H1 (cell line): ENCODE data around the gene DES. TPM values are rescaled to one million over a fixed set of nuclear protein-coding genes. Genes with fewer than 3 reads are reported as not detected.
A peak's percentile ranks its signal among the peaks of the same experiment; 100 is the strongest.

Experiments used
- CTCF ChIA-PET: fragments of 300-600 bp; sonication (Branson Sonifier 250); formaldehyde crosslinking; loops from one replicate; lab custom pipeline; 2021; ENCODE audit not compliant: partially characterized antibody; lab: Charles Lee
- POLR2A ChIA-PET: fragments of 300-600 bp; sonication (Branson Sonifier 250); formaldehyde crosslinking; loops from one replicate; lab custom pipeline; 2021; ENCODE audit warnings: inconsistent platforms; ENCODE audit not compliant: partially characterized antibody; lab: Charles Lee
- DNase-seq, 2 experiments: peaks; one replicate each; pipeline versions ENCODE4 v3.0.0 to v3.0.0-alpha.2; 2010 to 2022; ENCODE audit warnings: low spot score in 2 of 2, low read depth in 1 of 2, mixed read lengths in 1 of 2
- FAIRE-seq: peaks from 2 replicates; lab custom pipeline; 2011; peaks lifted over from hg19 to GRCh38; lab: Jason Lieb, UNC
- H2AFZ ChIP-seq: 2 replicates; pipeline ENCODE4 v1.8.1; 2012; ENCODE audit warnings: low read length, inconsistent platforms
- H2AK5ac ChIP-seq: 2 replicates; pipeline ENCODE4 v1.6.1; 2013; ENCODE audit warnings: low read depth, low read length
- H2BK120ac ChIP-seq: replicated peaks from 2 replicates; pipeline ENCODE3; 2013; ENCODE audit warnings: low read depth, low read length, inconsistent platforms
- H2BK12ac ChIP-seq: 2 replicates; pipeline ENCODE4 v1.6.1; 2013; ENCODE audit warnings: low read depth, low read length
- H2BK15ac ChIP-seq: 2 replicates; pipeline ENCODE4 v1.6.1; 2013; ENCODE audit warnings: low read length
- H2BK20ac ChIP-seq: 2 replicates; pipeline ENCODE4 v1.6.1; 2013; ENCODE audit warnings: low read length
- H2BK5ac ChIP-seq: 2 replicates; pipeline ENCODE4 v1.6.1; 2013; ENCODE audit warnings: low read depth, low read length
- H3K14ac ChIP-seq: 2 replicates; pipeline ENCODE4 v1.6.1; 2013; ENCODE audit warnings: inconsistent platforms; ENCODE audit not compliant: insufficient read length
- H3K18ac ChIP-seq: 2 replicates; pipeline ENCODE4 v1.6.1; 2013; ENCODE audit warnings: low read length; ENCODE audit errors: extremely low read depth
- H3K23ac ChIP-seq: 2 replicates; pipeline ENCODE4 v1.6.1; 2013; ENCODE audit warnings: inconsistent platforms; ENCODE audit not compliant: insufficient read length
- H3K23me2 ChIP-seq: 2 replicates; pipeline ENCODE4 v1.6.1; 2013; ENCODE audit warnings: low read depth, low read length
- H3K27ac ChIP-seq: 2 replicates; pipeline ENCODE4 v1.6.1; 2011; ENCODE audit warnings: low read depth, low read length, inconsistent platforms
- H3K27me3 ChIP-seq, 4 experiments: replicated peaks in 1 of 4; 1 replicate in 1 of 4; 2 replicates in 3 of 4; pipeline versions ENCODE4 v1.6.1 to v1.8.1; 2011 to 2013; ENCODE audit warnings: low read length in 3 of 4, mild to moderate bottlenecking in 3 of 4, inconsistent platforms in 2 of 4, mixed read lengths in 2 of 4, moderate library complexity in 1 of 4; ENCODE audit not compliant: control insufficient read depth in 3 of 4, insufficient read depth in 3 of 4; ENCODE audit errors: extremely low read depth in 1 of 4
- H3K36me3 ChIP-seq, 4 experiments: 2 replicates each; pipeline versions ENCODE4 v1.6.1 to v1.8.1; 2011 to 2013; ENCODE audit warnings: mild to moderate bottlenecking in 4 of 4, low read length in 3 of 4, moderate library complexity in 2 of 4, control low read depth in 1 of 4, inconsistent platforms in 1 of 4; ENCODE audit not compliant: insufficient read depth in 4 of 4, control insufficient read depth in 2 of 4
- H3K4ac ChIP-seq: replicated peaks from 2 replicates; pipeline ENCODE3; 2013; ENCODE audit warnings: low read length, low read depth, mixed read lengths, inconsistent platforms; ENCODE audit not compliant: insufficient read length
- H3K4me1 ChIP-seq, 4 experiments: replicated peaks in 1 of 4; 1 replicate in 1 of 4; 2 replicates in 3 of 4; pipeline versions ENCODE4 v1.6.1 to v1.8.1; 2011 to 2013; ENCODE audit warnings: low read length in 3 of 4, inconsistent platforms in 2 of 4, mixed read lengths in 1 of 4; ENCODE audit not compliant: insufficient read depth in 4 of 4, control insufficient read depth in 3 of 4
- H3K4me2 ChIP-seq, 2 experiments: 2 replicates each; pipeline versions ENCODE4 v1.6.1 to v1.8.1; 2011 to 2013; ENCODE audit warnings: low read depth in 2 of 2, low read length in 2 of 2, control low read depth in 1 of 2, inconsistent platforms in 1 of 2, mild to moderate bottlenecking in 1 of 2; ENCODE audit not compliant: insufficient read depth in 1 of 2
- H3K4me3 ChIP-seq, 4 experiments: fragments of 200-600, 300-600 bp in 1 of 4; sonication (generic), shearing (Covaris generic), sonication (Bioruptor Twin) in 1 of 4; 2 replicates each; pipeline versions ENCODE4 v1.5.1 to v1.8.1; 2011 to 2016; ENCODE audit warnings: low read length in 4 of 4, low read depth in 3 of 4, control low read depth in 2 of 4, inconsistent platforms in 2 of 4, mild to moderate bottlenecking in 2 of 4, mixed read lengths in 1 of 4, moderate library complexity in 1 of 4; ENCODE audit not compliant: insufficient read depth in 2 of 4; ENCODE audit errors: extremely low read depth in 1 of 4
- H3K56ac ChIP-seq: replicated peaks from 2 replicates; pipeline ENCODE3; 2013; ENCODE audit warnings: low read depth, mild to moderate bottlenecking, mixed read lengths, low read length, inconsistent platforms; ENCODE audit not compliant: insufficient read length
- H3K79me1 ChIP-seq: 2 replicates; pipeline ENCODE4 v1.6.1; 2013; ENCODE audit warnings: low read depth, low read length, control low read depth
- H3K79me2 ChIP-seq, 2 experiments: 2 replicates each; pipeline versions ENCODE4 v1.6.1 to v1.8.1; 2012 to 2013; ENCODE audit warnings: low read length in 2 of 2, mild to moderate bottlenecking in 2 of 2, inconsistent platforms in 1 of 2; ENCODE audit not compliant: insufficient read depth in 2 of 2, control insufficient read depth in 1 of 2
- H3K9ac ChIP-seq, 4 experiments: replicated peaks in 1 of 4; 1 replicate in 1 of 4; 2 replicates in 3 of 4; pipeline versions ENCODE4 v1.6.1 to v1.8.1; 2011 to 2013; ENCODE audit warnings: low read depth in 3 of 4, low read length in 3 of 4, control low read depth in 2 of 4, mild to moderate bottlenecking in 2 of 4, moderate library complexity in 2 of 4, inconsistent platforms in 1 of 4; ENCODE audit errors: extremely low read depth in 1 of 4
- H3K9me3 ChIP-seq, 2 experiments: 2 replicates each; pipeline versions ENCODE4 v1.6.1 to v1.8.1; 2012 to 2013; ENCODE audit warnings: mild to moderate bottlenecking in 2 of 2, moderate library complexity in 2 of 2, control low read depth in 1 of 2, inconsistent platforms in 1 of 2, low read depth in 1 of 2, low read length in 1 of 2, mixed read lengths in 1 of 2; ENCODE audit not compliant: insufficient read depth in 2 of 2
- H4K20me1 ChIP-seq, 2 experiments: replicated peaks in 1 of 2; 2 replicates each; pipeline versions ENCODE3 to v1.8.1; 2011 to 2013; ENCODE audit warnings: inconsistent platforms in 2 of 2, low read length in 2 of 2, mild to moderate bottlenecking in 1 of 2; ENCODE audit not compliant: insufficient read depth in 2 of 2, control insufficient read depth in 1 of 2
- H4K5ac ChIP-seq: 2 replicates; pipeline ENCODE4 v1.6.1; 2013; ENCODE audit warnings: low read length, low read depth, mixed read lengths, inconsistent platforms; ENCODE audit not compliant: insufficient read length
- H4K8ac ChIP-seq: 2 replicates; pipeline ENCODE4 v1.8.0; 2013; ENCODE audit warnings: mild to moderate bottlenecking, moderate library complexity, low read length, inconsistent platforms; ENCODE audit not compliant: insufficient read depth; ENCODE audit errors: extremely low read depth
- H4K91ac ChIP-seq: replicated peaks from 2 replicates; pipeline ENCODE3; 2013; ENCODE audit warnings: low read length, mixed read lengths, inconsistent platforms; ENCODE audit not compliant: insufficient read length
- ASH2L ChIP-seq: fragments of 200-600, 300-600 bp; sonication (generic); IDR thresholded peaks from one replicate; pipeline ENCODE4 v1.7.1; 2017; ENCODE audit warnings: low read length
- CEBPB ChIP-seq: IDR thresholded peaks from 2 replicates; pipeline ENCODE4 v1.6.1; 2012; ENCODE audit warnings: low read depth, low read length
- EGR1 ChIP-seq: IDR thresholded peaks from 2 replicates; pipeline ENCODE4 v1.6.1; 2011; ENCODE audit warnings: low read depth, low read length, borderline replicate concordance
- EP300 ChIP-seq, 2 experiments: IDR thresholded peaks; 1 replicate in 1 of 2; 2 replicates in 1 of 2; pipeline ENCODE4 v1.6.1; 2011 to 2012; ENCODE audit warnings: low read depth in 2 of 2, low read length in 2 of 2, mild to moderate bottlenecking in 2 of 2, borderline replicate concordance in 1 of 2, inconsistent platforms in 1 of 2, moderate library complexity in 1 of 2
- FOSL1 ChIP-seq: IDR thresholded peaks from 2 replicates; pipeline ENCODE4 v1.6.1; 2011; ENCODE audit warnings: mild to moderate bottlenecking, low read depth, low read length, moderate library complexity; ENCODE audit not compliant: insufficient read depth
- KDM5A ChIP-seq: fragments of 200-600 bp; IDR thresholded peaks from 2 replicates; pipeline ENCODE4 v1.7.1; 2012; ENCODE audit warnings: mild to moderate bottlenecking, low read length, inconsistent platforms, mixed read lengths
- TAF1 ChIP-seq: IDR thresholded peaks from 2 replicates; pipeline ENCODE4 v1.6.1; 2011; ENCODE audit warnings: mild to moderate bottlenecking, low read depth, low read length
- WGBS, 2 experiments: shearing (Covaris generic) in 1 of 2; methylation state at CpG; one replicate each; pipeline versions ENCODE4 v1.1.6 to v1.1.7; 2013 to 2015; ENCODE audit warnings: low lambda C conversion rate in 2 of 2, mixed read lengths in 2 of 2, inconsistent platforms in 1 of 2, low coverage in 1 of 2, missing lambda C conversion rate in 1 of 2; ENCODE audit not compliant: insufficient replicate concordance in 2 of 2, insufficient coverage in 1 of 2, insufficient read length in 1 of 2; ENCODE audit errors: extremely low coverage in 1 of 2, missing lambda C conversion rate in 1 of 2; 5-methylcytosine and 5-hydroxymethylcytosine counted together
- polyA plus RNA-seq, 7 experiments: library from polyadenylated mRNA; depleted of rRNA in 3 of 7; stranded (reverse) in 5 of 7; unstranded in 2 of 7; fragments of >200 nt in 5 of 7; fragments of 200-250 nt in 2 of 7; gene quantifications; 1 replicate in 5 of 7; 2 replicates in 1 of 7; 4 replicates in 1 of 7; pipeline versions ENCODE4 v1.2.1 to v1.2.3, GENCODE V29; 2011 to 2013; ENCODE audit warnings: missing spikeins in 2 of 7, mixed read lengths in 2 of 7
- total RNA-seq: library from RNA; stranded (reverse); fragmentation: NEBNext Ultra II Directional; extraction: Animal tissue kit (Norgen Biotek cat#: 25700); gene quantifications from 2 replicates; pipeline ENCODE4 v1.2.1, GENCODE V29; 2021
- TF ChIP-seq, protein P1 (sequence below): IDR thresholded peaks from 2 replicates; pipeline ENCODE4 v1.6.1; 2012; ENCODE audit warnings: inconsistent platforms
- TF ChIP-seq, protein P2 (sequence below): IDR thresholded peaks from 2 replicates; pipeline ENCODE4 v1.6.1; 2011; ENCODE audit warnings: low read length, improper control_type of control experiment

The DES gene
- total and polyA plus RNA-seq, 2 of the 8 experiments (the other 6 are each of a cell fraction or from before 2014, with no cell fraction given): 1.8 to 4.3 TPM

- Histone ChIP-seq H3K23ac (no peak within 1 kb of the TSS), H3K9ac (peak within 1 kb of the TSS; percentile 31 to 85 (median 59)), H4K8ac (peak within 1 kb of the TSS; percentile 69; the same call in 1 of the 2 replicates), H2AFZ (peak within 1 kb of the TSS; percentile 89), H3K36me3 (peaks cover 8 to 19% (median 13%) of the 10 kb centered on the region in 4 experiments; a peak in 7 of 8 replicates), H2BK20ac (no peak within 1 kb of the TSS), H3K23me2 (peaks cover 3% of the 10 kb centered on the region), H4K5ac (peak within 1 kb of the TSS; percentile 48), H2BK120ac (no peak within 1 kb of the TSS), H3K4me1 (peaks cover 0 to 14% (median 4%) of the 10 kb centered on the region in 4 experiments; a peak in 5 of 7 replicates), H3K9me3 (no peaks in the 10 kb centered on the region), H2BK5ac (no peak within 1 kb of the TSS), H3K4me3 (peak within 1 kb of the TSS; percentile 82 to 99 (median 84)), H3K4ac (no peak within 1 kb of the TSS), H3K27me3 (no peaks in the 10 kb centered on the region; a peak in 1 of 7 replicates), H4K91ac (no peak within 1 kb of the TSS), H3K79me2 (no peaks in the 10 kb centered on the region), H3K18ac (peak within 1 kb of the TSS; percentile 78), H3K14ac (no peak within 1 kb of the TSS), H2BK12ac (no peak within 1 kb of the TSS), H3K4me2 (peak within 1 kb of the TSS; percentile 84 to 86), H3K79me1 (peaks cover 2% of the 10 kb centered on the region), H3K56ac (peak within 1 kb of the TSS; percentile 42), H4K20me1 (peaks cover 0 to 3% of the 10 kb centered on the region in 2 experiments), H2BK15ac (no peak within 1 kb of the TSS), H2AK5ac (no peak within 1 kb of the TSS), H3K27ac (peak within 1 kb of the TSS; percentile 58; the same call in 1 of the 2 replicates)
- DNase-seq (peak in 1 of 2 experiments; percentile 96), FAIRE-seq (no peak)
- 2% methylated on average over 12 of the region's 76 CpGs; no CpG with 5 or more reads in 1 of the 2 experiments for WGBS, 2 experiments
- ChIA-PET POLR2A (interaction anchor here (0.7 to 2.0 kb wide), 11 partner anchors 9 to 143 kb away, joined by 3 to 8 read pairs (median 3); partner anchors contain the start of genes GLB1L and STK16), CTCF (interaction anchor here (0.6 to 8.0 kb wide), 17 partner anchors 14 to 173 kb away, joined by 3 to 142 read pairs (median 6); partner anchors contain the start of gene SPEG)
- peak; percentile 87 for TF ChIP-seq ASH2L
- TF ChIP-seq EP300 (IDR thresholded peaks at IDR 0.05; ENCODE audit: borderline replicate concordance in 1 of 2, low read depth in 2 of 2, low read length in 2 of 2): no peak
- TF ChIP-seq, protein P1, sequence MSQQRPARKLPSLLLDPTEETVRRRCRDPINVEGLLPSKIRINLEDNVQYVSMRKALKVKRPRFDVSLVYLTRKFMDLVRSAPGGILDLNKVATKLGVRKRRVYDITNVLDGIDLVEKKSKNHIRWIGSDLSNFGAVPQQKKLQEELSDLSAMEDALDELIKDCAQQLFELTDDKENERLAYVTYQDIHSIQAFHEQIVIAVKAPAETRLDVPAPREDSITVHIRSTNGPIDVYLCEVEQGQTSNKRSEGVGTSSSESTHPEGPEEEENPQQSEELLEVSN: 0 out of 2 replicates have a peak, but pooled peaks have one; percentile 15
- no peak for TF ChIP-seq EGR1
- no peak for TF ChIP-seq FOSL1
- TF ChIP-seq TAF1: peak; percentile 50
- TF ChIP-seq CEBPB: no peak
- TF ChIP-seq KDM5A: no peak
- TF ChIP-seq, protein P2, sequence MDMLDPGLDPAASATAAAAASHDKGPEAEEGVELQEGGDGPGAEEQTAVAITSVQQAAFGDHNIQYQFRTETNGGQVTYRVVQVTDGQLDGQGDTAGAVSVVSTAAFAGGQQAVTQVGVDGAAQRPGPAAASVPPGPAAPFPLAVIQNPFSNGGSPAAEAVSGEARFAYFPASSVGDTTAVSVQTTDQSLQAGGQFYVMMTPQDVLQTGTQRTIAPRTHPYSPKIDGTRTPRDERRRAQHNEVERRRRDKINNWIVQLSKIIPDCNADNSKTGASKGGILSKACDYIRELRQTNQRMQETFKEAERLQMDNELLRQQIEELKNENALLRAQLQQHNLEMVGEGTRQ: peak; percentile 61
Observed at GRCh38 chr2:219387306-219388120, 30.7 kb upstream of the DES start, which contains the start of gene DNPEP. TSS of gene DNPEP (minus strand) at chr2:219387912. CDS start at chr2:219387794, 118 bp downstream.
